ENCODE results near the gene ZNF418. TPM values are rescaled to one million over a fixed set of nuclear protein-coding genes. Genes with fewer than 3 reads are reported as not detected.

The ZNF418 gene
- total RNA-seq (ENCODE audit: insufficient read depth, low replicate concordance): 21.2 TPM

DNA sequence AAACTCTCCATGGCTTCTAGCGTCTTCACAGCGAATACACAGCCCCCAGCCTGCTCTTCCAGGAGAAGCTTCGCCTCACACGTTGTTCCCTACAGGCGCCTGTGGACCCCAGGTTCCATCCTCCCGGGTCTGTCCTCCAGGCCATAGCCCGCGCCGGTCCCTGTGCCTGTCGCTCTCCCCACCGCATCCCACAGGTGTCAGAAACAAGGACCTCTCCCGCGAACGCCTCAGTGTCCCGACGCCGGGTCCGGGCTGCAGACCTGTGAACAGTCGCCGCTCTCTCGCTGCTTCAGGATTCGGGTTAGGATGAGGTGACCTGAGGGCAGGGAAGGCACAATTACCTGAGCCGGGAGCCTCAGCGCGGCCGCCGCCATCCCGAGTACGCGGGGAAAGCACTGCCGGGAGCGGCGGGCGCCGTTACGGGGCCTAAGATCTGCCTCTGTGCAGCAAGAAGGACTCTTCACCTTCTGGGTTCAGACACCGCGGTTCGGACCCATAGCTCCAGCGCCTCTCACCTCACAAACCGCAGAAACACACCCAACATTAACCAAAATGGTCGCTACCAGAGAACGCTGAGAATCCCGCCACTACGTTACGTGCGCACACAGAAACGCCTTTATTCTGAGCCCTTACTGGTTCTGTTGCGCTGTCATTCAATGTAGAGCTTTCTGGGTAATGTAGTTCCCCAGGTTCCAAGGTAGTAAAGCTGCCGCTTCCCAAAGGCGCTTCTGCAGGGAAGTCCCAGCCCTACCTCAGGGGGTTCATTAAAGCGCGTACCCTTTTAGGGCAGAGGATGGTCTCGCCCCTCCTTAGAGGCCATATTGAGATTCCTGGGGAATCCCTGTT is at the start of gene ZNF418:
TSS of gene ZNF418 (minus strand) at position 583 of the 846 bp plus-strand sequence. CDS start 1,580 bp downstream, outside the sequence.
- peak; percentile 93 for DNase-seq (ENCODE audit: low spot score)

DNA sequence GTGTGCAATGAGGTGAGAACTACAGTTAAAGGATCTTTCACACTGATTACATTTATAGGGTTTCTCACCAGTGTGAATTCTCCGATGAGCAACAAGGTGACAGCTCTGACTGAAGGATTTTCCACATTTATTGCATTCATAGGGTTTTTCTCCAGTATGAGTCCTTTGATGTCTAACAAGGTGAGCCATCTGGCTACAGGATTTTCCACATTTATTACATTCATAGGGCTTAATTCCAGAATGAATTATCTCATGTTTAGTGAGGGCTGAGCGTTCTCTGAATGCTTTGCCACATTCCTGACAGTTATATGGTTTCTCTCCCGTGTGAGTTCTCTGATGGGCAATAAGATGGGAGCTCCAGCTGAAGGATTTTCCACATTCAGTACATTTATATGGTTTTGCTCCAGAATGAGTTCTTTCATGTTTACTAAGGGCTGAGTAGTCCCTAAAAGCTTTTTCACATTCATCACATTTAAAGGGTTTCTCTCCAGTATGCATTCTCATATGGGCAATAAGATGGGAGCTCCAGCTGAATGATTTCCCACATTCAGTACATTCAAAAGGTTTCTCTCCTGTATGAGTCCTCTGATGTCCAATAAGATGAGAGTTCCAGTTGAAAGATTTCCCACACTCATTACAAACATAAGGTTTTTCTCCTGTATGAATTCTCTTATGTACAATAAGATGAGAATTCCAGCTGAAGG is 43.5 kb upstream of the ZNF418 start:
- no peak for DNase-seq (ENCODE audit: low spot score)

DNA sequence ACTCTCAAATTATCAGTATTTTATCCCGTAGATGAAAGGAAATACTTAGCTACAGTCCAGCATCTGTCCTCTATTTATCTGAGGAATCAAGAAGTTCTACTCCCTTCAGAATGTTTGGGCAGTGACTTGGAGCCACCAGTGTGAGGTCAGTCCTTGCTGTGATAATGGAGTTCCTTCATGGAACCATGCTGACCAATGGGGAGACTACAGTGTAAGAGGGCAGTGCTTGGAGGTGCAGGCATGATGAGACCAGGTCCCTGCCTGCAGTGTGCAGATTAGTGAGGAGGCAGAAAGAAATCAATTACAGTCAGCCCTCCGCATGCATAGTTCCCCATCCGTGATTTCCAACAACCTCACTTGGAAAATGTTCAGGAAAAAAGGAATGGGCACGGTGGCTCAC is 39.2 kb upstream of the ZNF418 start, which contains the start of gene C19orf18:
TSS of gene C19orf18 (minus strand) at position 101 of the 400 bp plus-strand sequence. CDS start 102 bp downstream, outside the sequence.
- DNase-seq (ENCODE audit: low spot score): no peak

DNA sequence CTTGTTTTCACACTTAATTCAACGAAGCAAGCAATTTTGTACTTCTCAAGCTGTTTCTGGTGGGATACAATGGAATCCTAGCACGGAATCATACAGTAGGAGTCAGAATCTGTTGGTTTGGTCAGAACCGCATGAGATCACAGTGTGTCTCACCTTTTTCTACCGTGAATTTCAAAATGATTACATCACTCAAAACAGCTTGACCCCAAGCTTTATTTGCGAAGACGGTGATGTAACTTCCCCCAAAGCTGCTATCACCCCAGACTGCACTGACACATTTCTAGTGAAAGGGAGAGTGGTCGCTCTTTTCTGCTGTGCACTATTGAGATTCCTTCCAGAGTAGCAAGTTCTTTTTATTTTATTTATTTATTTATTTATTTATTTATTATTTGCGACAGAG is 29.6 kb upstream of the ZNF418 start:
- no peak for DNase-seq (ENCODE audit: low spot score)

DNA sequence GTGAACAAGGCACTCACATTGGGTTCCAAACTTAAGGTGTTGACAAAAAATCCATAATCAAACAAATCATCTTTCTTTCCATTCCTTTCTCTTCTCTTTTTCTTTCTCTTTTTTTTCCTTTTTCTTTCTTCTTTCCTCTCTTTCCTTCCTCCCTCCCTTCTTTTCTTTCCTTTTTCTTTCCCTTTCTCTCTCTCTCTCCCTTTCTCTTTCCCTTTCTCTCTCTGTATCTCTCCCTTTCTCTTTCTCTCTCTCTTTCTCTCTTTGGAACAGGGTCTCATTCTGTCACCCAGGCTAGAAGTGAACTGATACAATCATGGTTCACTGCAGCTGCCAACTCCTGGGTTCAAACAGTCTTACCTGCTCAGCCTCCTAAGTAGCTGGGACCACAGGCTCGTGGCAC is 26.6 kb upstream of the ZNF418 start:
- DNase-seq (ENCODE audit: low spot score): no peak

DNA sequence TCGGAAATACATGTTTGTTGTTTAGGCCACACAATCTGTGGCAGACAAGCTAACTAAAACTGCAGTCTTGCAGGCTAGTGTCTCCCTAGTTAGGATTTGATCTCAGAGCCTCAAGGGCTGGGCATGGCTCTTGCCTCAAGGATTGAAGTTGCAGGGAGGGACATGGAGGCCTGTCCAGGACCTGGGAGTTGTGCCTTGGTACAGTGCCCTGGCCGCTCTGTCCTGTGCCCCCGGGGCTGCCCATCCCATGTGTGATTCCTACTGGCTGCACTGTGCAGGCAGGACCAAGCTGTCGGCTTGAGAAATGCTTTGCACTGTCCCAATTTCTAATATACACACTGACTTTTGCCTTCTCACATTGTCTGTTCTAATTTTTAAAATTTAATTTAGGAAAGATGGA is 19.8 kb upstream of the ZNF418 start:
- no peak for DNase-seq (ENCODE audit: low spot score)

DNA sequence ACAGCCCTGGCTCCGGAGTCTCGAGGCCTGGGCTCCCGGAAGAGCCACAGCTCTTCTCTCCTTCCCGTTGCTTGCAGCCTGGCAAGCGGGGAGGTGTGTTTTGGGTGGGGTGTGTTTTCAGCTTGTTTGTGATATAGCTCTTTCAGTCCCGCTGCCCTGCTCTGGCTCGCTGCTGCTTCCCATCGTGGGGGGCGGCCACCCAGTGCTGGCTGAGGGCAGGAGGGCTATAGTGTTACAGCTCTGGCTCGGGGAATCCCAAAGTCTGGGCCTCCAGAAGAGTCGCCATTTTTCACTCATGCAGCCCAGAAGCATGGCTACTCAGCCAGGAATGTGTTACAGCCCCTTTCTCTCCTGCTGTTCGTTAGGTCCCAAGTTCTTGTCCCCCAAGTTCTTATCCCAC is 14.5 kb upstream of the ZNF418 start:
- no peak for DNase-seq (ENCODE audit: low spot score)

DNA sequence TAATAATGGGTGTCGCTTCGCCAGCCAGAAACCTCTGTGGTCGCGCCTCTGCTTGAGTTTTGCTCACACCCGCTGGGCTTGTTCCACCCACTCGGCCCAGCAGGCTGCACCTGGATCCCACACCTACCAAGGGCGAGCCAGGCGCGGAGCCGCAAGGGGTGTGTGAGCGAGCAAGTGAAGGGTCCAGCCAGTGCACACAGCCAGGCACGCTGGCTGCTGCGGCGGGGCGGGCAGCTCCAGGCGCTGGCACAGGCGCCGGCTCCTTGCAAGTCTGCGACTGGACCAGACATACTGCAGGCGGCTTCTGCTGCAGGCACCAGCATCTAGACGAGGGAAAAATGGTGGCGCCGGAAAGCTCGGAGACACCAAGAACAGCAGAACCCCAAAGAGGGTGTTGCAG is 14.1 kb upstream of the ZNF418 start:
- DNase-seq (ENCODE audit: low spot score): no peak

DNA sequence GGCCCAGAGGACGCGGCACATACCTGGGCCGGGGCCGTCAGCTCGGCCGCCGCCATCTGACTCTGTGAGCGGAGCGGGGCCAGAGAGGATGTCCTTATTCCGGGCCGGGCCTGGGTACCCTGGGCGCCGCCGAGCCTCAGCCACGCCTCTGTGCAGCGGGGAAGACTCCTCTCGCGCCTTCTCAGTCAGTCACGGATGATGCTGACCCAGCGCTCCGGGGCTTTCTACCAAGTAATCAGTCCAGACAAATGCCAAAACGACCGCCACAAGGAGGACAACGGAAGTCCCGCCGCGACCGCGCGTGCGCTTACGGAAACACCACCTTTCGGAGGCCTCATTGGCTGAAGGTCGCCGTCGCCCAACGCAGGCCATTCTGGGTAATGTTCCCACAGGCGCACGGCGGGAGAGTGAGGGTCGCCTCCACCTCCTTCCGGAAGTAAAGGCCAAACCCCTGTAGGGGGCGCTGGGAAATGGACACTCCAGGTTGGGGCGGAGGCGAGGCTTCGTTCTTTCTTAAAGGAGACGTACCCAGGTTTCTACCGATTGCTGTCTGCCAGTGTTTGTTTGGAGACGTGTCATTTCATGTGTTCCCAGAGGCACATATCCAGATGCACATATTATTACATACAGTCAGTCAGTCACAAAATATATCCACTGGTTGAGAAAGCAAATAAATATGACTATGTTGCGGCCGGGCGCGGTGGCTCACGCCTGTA is 12.4 kb upstream of the ZNF418 start, which contains the start of gene ZNF256:
TSS of gene ZNF256 (minus strand) at position 288 of the 716 bp plus-strand sequence. CDS start at position 56, 232 bp downstream.
- peak; percentile 97 for DNase-seq (ENCODE audit: low spot score)

DNA sequence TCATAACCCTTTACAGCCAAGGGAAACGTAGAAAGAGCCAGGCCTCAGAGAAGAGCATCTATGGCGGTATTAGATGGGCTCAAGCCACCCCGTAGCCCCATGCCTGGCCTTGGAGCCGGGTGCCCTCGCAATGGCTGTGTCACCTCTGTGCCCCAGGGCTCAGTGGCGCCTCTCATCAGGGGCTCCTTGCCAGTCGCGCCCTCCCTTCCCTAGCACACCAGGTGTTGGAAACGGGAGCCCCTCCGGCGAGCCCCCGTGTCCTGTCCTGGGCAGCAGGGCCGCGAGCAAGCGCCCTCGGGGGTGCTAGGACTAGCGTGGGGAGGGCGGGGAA is 11.9 kb upstream of the ZNF418 start:
- no peak for DNase-seq (ENCODE audit: low spot score)

DNA sequence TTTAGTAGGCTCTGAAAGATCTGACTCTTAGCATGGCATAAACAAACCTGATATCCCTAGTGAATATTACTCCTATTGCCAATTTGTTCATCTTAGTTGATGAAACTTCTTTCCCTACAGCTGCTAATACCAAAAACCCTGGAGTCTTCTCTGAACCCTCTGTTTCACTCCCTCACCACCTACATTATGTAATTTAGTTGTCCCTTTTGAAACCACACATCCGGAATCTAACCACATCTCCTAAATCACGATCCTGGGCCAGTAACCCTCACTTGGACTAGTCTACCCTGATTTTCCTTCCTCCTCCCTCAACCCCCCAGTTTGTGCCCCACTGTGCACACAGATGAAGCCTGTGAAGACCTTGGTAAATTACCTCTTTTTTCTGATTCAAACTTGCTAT is 11.1 kb upstream of the ZNF418 start:
- no peak for DNase-seq (ENCODE audit: low spot score)

DNA sequence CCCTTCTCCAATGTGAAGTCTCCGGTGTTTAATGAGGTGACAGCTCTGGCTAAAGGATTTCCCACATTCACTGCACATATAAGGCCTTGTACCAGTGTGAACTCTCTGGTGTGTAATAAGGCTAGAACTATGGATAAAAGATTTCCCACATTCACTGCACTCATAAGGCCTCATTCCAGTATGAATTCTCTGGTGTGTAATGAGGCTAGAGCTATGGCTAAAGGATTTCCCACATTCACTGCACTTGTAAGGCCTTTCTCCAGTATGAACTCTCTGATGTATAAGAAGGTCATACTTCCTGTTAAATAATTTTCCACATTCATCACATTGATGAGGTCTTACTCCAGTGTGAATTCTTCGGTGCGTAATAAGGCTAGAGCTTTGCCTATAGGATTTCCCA is 6.4 kb upstream of the ZNF418 start:
- DNase-seq (ENCODE audit: low spot score): no peak

DNA sequence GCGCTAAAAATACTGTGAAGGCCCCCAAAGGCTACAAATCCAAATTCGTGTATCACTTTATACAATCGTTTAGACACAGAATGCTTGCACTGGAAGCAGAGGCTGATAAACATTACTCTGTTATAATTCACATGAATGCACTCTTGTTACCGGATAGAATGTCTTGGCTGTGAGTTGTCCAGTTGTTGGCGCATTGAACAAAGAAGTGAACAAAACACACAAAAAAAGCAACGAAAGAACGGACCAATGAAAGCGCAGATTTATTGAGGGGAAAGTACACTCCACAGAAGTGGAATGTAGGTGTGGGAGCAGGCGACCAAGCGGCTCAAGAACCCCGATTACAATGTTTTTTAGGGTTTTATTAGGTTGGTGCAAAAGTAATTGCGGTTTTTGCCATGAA is 529 bp upstream of the ZNF418 start:
- DNase-seq (ENCODE audit: low spot score): no peak

DNA sequence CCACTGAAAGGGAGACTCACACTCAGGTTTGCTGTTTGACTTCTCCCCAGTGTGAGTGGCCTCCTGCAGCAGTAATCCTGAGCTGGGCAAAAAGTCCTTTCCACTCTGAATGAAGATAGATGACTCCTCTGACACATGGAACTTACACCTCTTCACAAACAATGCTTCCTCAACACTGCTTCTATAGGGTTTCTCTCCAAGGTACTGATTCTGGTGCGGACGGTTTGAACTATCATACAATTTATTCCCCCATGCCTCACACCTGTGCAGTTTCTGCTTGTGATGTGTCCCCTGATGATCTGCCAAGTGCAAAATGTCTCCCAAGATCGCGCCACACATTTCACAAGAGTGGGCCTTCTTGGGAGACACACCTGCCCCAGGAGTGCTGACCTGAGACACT is 7.6 kb downstream of the ZNF418 start:
- no peak for DNase-seq (ENCODE audit: low spot score)

DNA sequence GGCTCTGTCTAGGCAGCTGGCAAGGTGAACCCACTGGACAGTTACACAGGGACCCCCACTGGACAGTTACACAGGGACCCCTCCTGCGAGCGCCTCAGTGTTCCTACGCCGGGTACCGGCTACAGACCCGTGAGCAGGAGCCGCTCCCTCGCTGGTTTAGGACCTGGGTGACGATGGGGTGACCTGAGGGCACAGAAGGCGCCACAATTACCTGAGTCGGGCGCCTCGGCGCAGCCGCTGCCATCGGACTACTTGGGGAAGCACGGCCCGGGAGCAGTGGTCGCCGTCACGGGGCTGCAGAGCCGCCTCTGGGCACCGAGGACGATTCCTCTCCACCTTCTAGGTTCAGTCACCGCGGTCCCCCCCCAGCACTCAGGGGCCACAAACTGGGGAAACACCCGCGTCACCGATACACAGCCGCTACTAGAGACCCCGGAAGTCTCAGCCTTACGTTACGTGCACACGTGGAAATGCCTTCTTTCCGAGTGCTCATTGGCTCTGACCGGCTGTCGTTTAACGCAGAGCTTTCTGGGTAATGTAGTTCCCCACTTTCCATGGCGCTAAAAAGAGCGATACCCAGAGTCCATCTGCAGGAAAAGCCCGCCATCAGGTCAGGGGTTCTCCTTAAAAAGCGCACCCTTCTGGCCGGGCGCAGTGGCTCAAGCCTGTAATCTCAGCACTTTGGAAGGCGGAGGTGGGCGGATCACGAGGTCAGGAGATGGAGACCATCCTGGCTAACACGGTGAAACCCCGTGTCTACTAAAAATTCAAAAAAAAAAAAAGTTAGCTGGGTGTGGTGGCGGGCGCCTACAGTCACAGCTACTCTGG is 18.8 kb downstream of the ZNF418 start, which contains the start of gene ZNF417:
TSS of gene ZNF417 (minus strand) at position 425 of the 828 bp plus-strand sequence. CDS start at position 244, 181 bp downstream.
- peak; percentile 99 for DNase-seq (ENCODE audit: low spot score)

DNA sequence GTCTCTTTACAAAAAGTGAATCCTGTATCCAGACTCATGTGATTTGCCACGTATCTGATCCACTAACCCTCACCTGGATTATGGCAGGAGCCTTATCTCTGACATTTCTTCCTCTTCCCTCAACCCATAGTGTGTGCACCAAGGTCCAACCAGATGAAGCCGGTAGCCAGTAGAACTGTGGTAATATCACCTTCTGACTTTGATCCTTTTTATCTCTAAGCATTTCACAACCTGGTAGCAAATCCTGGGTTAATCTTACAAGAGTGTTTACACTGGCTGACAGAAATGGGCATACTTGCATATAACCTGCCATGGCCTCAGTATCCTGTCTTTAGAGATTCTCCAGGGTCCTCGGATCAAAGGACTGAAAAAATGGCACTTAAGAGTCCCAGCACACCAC is 20.7 kb downstream of the ZNF418 start:
- DNase-seq (ENCODE audit: low spot score): no peak

DNA sequence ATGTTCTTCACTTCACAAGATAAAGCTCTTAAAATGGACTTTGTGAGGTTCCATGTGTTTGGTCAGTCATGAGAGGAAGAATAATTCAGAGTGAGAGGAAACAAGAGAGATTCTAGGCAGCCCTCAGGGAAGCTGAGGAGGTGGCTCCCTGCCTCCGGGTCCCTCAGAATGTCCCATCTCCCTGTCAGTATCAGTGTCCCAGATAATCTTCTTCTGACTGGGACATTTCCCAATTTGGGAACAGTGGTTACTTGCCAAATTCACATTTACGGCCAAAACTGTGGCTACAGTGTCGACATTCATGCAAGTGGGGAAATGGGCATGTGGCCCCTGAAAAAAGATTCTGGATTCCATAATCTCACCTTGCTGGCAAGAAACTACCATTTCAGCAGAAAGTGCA is 27.8 kb downstream of the ZNF418 start:
- no peak for DNase-seq (ENCODE audit: low spot score)

DNA sequence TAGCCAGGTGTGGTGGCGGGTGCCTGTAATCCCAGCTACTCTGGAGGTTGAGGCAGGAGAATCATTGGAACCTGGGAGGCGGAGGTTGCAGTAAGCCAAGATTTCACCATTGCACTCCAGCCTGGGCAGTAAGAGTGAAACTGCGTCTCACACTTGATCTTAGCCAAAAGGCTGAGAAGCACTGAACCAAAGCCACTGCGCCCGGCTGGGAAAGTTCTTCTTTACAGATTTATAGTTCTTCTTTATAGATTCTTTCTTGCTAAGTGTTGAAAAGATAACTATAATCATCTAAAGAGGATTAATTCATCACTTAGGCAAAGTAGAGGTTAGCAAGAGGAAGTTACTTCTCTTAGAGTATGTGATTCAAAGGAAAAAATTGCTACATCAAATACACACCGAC is 29.9 kb downstream of the ZNF418 start:
- no peak for DNase-seq (ENCODE audit: low spot score)

DNA sequence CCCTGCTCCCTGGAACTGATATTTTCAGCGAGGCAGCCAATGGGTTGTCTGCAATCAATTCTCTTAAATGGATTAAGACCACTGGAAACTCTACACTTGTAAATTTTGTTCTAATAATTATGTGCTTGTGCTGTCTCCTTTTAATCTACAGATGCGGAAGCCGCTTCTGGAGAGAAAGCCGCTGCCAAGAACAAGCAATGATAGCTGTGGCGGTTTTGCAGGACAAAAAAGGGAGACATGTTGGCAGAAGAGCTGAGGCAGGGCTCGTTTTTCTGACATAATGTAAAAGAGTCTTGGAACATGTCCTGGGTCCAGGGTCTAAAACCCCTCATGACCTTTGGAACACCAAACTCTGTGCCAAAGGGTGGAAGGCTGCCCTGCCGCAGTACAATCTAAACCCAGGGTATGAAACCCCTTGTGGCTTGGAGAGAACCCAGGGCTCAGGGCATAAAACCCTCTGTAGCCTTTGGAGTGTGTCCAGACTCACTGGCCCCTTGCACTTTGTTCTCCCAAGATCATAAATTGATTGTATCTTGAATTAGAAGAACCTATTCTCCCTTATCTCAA is 31.5 kb downstream of the ZNF418 start:
- no peak for DNase-seq (ENCODE audit: low spot score)

DNA sequence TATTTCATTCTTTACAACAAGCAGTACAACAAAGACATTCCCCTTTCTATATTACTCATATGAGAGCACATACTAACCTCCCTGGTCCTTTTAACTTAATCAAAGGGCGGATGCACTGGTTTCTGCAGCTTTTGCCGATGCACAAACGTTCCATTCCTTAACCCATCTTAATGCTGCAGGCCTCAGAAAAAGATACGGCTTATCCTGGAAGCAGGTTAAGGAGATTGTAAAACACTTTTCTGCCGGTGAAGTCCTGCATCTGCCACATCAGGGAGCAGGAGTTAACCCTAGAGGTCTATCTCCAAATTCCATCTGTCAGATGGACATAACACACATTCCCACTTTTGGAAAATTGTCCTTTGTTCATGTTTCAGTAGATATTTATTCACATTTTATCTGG is 34.9 kb downstream of the ZNF418 start:
- DNase-seq (ENCODE audit: low spot score): peak; percentile 90

DNA sequence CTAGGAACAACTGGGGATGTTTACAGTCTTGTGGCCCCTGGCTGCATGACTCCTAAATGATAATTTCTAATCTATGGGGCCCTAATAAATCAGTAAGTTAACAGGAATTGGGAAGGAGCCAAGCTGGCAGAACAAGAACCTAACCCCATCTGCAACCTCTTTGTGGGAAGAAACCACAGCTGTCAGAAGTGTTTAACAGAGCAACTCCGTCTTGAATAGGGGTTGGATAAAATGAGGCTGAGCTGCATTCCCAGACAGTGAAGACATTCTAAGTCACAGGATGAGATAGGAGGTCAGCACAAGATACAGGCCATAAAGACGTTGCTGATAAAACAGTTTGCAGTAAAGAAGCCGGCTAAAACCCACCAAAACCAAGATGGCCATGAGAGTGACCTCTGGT is 44.5 kb downstream of the ZNF418 start:
- DNase-seq (ENCODE audit: low spot score): peak; percentile 84

Data from umbilical cord (tissue), 2 donors.